ENCODE data around the gene LYSET.

GRCh38 chr14:93199031-93199430 is 13.9 kb downstream of the LYSET start:
- no peak for TF ChIP-seq POLR2A (IDR thresholded peaks at IDR 0.05; ENCODE audit: low read length)
- TF ChIP-seq GATA1 (IDR thresholded peaks at IDR 0.05; ENCODE audit: low read depth, low read length), result no peak
